Dermis microvascular lymphatic vessel endothelial cell (primary cell): ENCODE measurements around the gene CALML4. TPM values are rescaled to one million over a fixed set of nuclear protein-coding genes. Genes with fewer than 3 reads are reported as not detected.
"Not testable (repeated sequence)": the region's sequence is repeated elsewhere in the genome, so short reads cannot be mapped to it uniquely, and the experiment has no call there.

Experiments
- DNase-seq, 2 donors: peaks; one replicate each; pipeline versions ENCODE4 v3.0.0 to v3.0.0-alpha.2; 2010; ENCODE audit warnings: low read depth in 2 of 2
- total RNA-seq: library from RNA; depleted of rRNA; stranded (reverse); fragments of >200 nt; gene quantifications from 2 replicates; pipeline ENCODE4 v1.2.1, GENCODE V29; 2014

CALML4 gene
- total RNA-seq, 1 donor from 2014 or later, result 1.3 TPM

GRCh38 chr15:68208136-68208535 is 3.0 kb upstream of the CALML4 start:
- DNase-seq, result no peak

DNA sequence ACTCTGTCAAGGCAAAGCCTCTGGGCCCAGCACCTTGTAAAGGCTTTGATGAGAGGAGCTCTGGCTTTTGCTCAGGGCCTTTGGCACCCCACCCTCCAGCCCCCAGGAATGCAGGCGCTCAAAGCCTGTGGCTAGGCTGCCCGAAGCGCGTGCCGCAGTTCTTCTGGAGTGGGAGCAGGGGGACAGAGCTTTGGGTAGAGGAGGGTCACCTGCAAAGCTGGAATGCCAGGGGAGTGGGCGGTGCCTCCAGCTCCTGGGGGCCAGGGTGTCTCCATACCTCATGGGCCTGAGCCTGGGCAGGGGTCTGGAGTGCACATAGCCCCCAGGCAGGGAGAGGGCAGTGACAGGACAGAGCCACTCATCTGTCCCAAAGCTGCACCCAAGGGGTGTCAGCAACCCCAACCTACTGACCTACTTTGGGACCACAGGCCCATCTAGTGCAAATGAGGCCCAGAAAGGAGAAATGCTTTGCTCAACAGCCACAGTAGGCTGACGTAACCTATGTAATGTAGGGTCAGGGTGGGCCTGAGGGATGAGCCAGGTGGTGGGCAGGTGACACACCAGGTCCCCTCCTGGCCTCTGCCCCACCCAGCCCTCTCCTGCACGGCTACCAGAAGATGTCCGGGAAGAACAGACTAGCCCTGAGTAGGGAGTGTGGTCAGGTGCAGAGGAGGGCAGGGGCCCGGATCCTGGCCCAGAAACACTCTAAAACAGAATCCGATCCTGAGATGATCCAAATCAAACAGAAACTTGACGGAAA is 2.2 kb upstream of the CALML4 start:
- no peak for DNase-seq

DNA sequence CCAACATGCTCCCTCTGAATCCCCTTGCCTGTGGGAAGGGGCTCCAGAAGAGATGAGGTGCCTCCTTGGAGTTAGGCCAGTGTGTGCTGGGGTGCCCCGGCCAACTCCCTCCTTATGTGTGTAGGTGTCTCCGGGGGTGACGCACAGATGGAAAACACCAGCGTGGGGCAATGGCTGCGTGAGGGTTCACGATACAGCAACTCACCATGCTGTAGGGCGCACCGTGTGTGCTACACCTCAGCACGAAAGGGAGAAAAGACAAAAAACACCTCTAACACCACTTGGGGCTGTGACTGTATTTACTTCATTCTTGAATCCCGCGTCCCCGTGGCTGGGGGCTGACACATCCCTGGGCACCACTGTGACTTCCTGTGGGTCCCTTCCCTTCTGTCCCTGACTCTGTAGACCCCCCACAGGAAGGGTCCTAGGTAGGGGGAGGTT is 1.6 kb upstream of the CALML4 start:
- DNase-seq, result no peak

- no peak for DNase-seq
These were observed 915 bp upstream of the CALML4 start for GRCh38 chr15:68205954-68206539.

GRCh38 chr15:68205558-68205944 is 419 bp upstream of the CALML4 start:
- no peak for DNase-seq

- DNase-seq, result no peak
These were observed 771 bp downstream of the CALML4 start for GRCh38 chr15:68204361-68204760.

GRCh38 chr15:68203956-68204355 is 1.2 kb downstream of the CALML4 start:
- no peak for DNase-seq

GRCh38 chr15:68203486-68203885 is 1.6 kb downstream of the CALML4 start:
- DNase-seq, result no peak

- not testable (repeated sequence) for DNase-seq
These were observed 2.1 kb downstream of the CALML4 start for GRCh38 chr15:68202994-68203393.

- no peak for DNase-seq
These were observed 3.3 kb downstream of the CALML4 start for GRCh38 chr15:68201879-68202261.

GRCh38 chr15:68201153-68201878 is 3.8 kb downstream of the CALML4 start:
- DNase-seq, result no peak

DNA sequence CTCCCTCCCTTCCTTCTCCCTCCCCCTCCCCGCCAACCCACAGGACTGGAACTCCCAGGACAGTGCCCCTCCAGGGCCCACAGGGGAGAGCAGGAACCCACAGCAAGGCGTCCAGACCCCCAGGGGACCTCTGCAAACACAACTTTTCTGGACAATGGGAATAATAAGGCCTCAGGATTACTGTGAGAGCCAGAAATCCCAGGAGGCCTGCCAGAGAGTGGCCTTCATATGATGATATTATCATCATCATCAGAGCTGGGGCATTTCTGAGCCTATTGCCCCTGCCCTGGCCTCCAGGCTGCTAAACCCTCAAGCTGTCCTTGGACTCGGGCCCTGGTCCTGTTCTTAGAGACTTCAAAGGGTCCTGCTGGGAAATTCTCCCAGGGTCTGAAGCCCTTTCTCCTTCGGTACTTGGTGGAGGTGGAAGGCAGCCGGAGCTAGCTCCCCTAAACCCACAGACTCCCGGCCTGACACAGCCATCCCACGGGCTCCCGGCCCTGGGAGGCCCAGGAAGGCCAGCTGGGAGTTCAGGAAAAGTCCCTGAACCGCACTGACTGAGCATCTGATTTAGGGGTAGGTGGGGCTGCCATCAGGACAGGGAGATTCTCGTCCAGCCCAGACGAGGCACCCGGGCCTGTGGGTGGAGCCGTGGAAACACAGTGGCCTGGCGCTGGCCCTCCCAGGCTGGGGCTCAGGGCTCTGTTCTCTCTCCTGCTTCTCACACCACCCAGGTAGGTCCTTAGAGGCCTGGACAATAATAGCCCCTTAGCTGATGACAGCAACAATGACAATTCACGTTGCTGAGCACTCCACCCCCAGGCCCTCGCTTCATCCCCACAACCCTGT is 4.9 kb downstream of the CALML4 start:
- no peak for DNase-seq

DNA sequence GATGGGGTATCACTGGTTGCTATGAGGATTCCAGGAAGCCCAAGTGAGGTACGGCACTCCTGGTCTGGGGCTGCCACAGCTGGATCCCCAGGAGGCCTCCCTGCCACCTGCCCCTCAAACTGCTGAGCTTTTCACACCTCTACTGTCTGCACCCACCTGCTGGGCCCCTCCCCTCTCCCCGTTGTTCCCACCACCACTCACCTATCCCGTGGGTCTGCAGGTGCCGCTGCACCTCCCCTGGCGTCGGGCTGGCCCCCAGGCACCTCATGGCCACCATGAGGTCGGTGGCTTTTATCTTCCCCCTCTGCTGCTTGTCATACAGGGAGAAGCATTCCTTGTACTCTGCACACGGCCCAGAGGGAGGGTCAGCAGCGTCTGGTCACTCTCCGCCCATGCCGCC is 5.8 kb downstream of the CALML4 start:
- DNase-seq, result no peak

DNA sequence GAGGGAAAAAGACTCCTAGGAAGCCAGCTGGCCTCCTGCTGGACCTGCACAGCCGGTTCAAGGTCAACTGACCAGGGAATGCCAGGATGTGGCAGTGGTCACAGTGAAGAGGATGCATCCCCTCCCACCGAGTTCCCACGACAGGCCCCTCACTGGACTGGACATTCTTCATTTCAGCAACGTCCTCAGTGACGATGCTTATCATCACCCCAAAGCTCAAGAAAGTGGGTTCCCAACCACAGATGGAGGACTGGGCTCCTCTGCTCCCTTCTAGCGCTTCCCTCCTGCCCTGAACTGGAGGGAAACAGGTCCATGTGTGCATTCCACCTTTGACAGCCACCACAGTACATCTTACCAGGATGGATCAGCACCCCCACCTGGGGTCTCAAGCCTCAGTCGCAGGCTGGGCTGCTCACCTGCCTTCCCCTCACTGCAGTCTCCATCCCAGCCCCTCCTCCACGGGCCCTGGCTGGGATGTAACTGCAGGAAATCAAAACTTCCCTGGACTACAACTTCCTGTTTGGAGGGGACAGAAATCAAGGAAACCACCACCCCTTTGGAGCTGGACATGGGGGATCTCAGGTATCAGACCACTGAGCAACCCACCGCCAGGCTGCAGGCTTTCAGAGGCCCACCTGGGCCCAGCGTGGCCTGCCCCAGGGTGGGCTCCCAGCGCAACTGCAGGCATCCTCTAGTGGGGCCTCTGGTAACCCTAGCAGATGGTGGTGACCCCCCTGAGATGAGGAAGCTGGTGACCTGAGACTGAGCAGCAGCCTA is 7.3 kb downstream of the CALML4 start:
- DNase-seq, result no peak

- DNase-seq, result no peak
These were observed 8.0 kb downstream of the CALML4 start for GRCh38 chr15:68197170-68197492.

- no peak for DNase-seq
These were observed 8.5 kb downstream of the CALML4 start for GRCh38 chr15:68196445-68197169.

- DNase-seq, result no peak
These were observed 9.6 kb downstream of the CALML4 start for GRCh38 chr15:68195336-68196112.

DNA sequence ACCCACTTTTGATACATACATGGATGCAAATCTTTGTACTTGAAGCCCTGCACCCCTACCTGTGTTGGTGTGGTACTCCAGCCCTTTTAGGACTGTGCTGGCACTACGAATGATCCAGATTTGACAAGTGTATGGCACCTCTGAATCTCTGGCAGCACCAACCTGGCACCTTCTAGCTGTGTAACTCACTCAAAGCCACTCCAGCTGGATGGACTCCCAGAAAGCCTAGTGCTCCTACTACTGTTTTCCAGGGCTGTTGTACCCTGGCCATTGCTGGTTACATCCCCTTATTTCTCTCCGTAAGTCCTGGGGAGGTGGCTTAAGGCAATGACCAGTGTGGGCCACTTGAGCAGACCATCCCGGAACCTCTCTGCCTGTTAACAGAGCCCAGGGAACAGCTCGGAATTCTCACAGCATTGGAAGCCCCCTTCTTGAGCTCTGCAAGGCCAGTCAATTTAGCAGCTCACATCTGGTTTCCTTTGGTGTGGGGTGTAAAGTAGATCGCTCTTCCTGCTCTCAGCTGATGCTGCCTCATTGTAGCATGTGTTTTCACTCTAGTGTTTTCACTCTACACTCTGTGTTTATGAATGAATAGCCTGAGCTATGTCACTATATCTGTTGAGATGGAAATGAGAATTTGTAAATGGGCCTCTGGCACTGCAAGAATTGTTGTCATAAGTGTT is 12.2 kb downstream of the CALML4 start:
- DNase-seq, result no peak

- no peak for DNase-seq
These were observed 13.0 kb downstream of the CALML4 start for GRCh38 chr15:68192117-68192516.
